ENCODE results near the gene RFX4.

GRCh38 chr12:106750524-106750923 is 167.7 kb downstream of the RFX4 start:
- no peak for TF ChIP-seq CTCF (IDR thresholded peaks at IDR 0.05; ENCODE audit: insufficient read depth, low read length)
- TF ChIP-seq POLR2AphosphoS5 (IDR thresholded peaks at IDR 0.05; ENCODE audit: low read depth) = no peak
- TF ChIP-seq REST (IDR thresholded peaks at IDR 0.05; ENCODE audit: insufficient replicate concordance, low read depth) = no peak
- no peak for TF ChIP-seq SPI1 (IDR thresholded peaks at IDR 0.05; ENCODE audit: borderline replicate concordance, low read depth)
- TF ChIP-seq GABPA (IDR thresholded peaks at IDR 0.05; ENCODE audit: low read depth) = no peak

All from HL-60 (cell line).